HepG2 (cell line): Measurements from ENCODE around the gene PEAK3. TPM values are rescaled to one million over a fixed set of nuclear protein-coding genes. Genes with fewer than 3 reads are reported as not detected.

Source experiments
- ATAC-seq: fragments of 200-7000 bp; cut with Tn5 transposase; 3 replicates; pipeline ENCODE4 v1.9.1; 2020; ENCODE audit warnings: mild to moderate bottlenecking, moderate library complexity
- BruUV-seq: library from RNA; stranded (reverse); fragments of 400-500 nt; replicated peaks from 2 replicates; lab custom pipeline; 2021; lab: Mats Ljungman, UMichigan
- CTCF ChIA-PET: fragments of 300-600 bp; formaldehyde crosslinking; extraction: SDS; loops from one replicate; lab custom pipeline; 2021; ENCODE audit warnings: low total read pairs, inconsistent platforms, low intra/inter-chr PET ratio; lab: Yijun Ruan, JAX
- POLR2A ChIA-PET: fragments of 350-600 bp; sonication (Branson Sonifier 250); formaldehyde crosslinking; loops from one replicate; lab custom pipeline; 2020; ENCODE audit warnings: antibody characterized with exemption, inconsistent platforms; lab: Yijun Ruan, JAX
- DNase-seq: peaks from one replicate; pipeline ENCODE4 v3.0.0-alpha.2; 2015; ENCODE audit warnings: low spot score
- FAIRE-seq: peaks from 3 replicates; lab custom pipeline; 2011; peaks lifted over from hg19 to GRCh38; lab: Jason Lieb, UNC
- H2AFZ ChIP-seq: one replicate; pipeline ENCODE4 v1.6.1; 2011; ENCODE audit warnings: low read length, inconsistent platforms
- H3K27ac ChIP-seq: fragments of 300-600 bp; 3 replicates; pipeline ENCODE4 v1.8.0; 2011; ENCODE audit warnings: mixed run types, mild to moderate bottlenecking, mixed read lengths, low read length, inconsistent platforms; ENCODE audit not compliant: insufficient read depth; ENCODE audit errors: extremely low read length
- H3K27me3 ChIP-seq, 2 experiments: fragments of 200-600 bp in 1 of 2; 2 replicates in 1 of 2; 3 replicates in 1 of 2; pipeline versions ENCODE4 v1.6.0 to v1.8.0; 2011; ENCODE audit warnings: low read length in 2 of 2, mild to moderate bottlenecking in 2 of 2, moderate library complexity in 2 of 2, inconsistent platforms in 1 of 2; ENCODE audit not compliant: insufficient read depth in 2 of 2, control insufficient read depth in 1 of 2
- H3K36me3 ChIP-seq, 2 experiments: fragments of 200-600 bp in 1 of 2; replicated peaks in 1 of 2; 2 replicates in 1 of 2; 3 replicates in 1 of 2; pipeline versions ENCODE4 v1.5.1 to v1.8.0; 2011; ENCODE audit warnings: low read length in 2 of 2, inconsistent platforms in 1 of 2; ENCODE audit not compliant: insufficient read depth in 2 of 2, control insufficient read depth in 1 of 2
- H3K4me1 ChIP-seq: 2 replicates; pipeline ENCODE4 v1.5.1; 2012; ENCODE audit warnings: low read length, inconsistent platforms; ENCODE audit not compliant: insufficient read depth
- H3K4me2 ChIP-seq: 2 replicates; pipeline ENCODE4 v1.6.0; 2011; ENCODE audit warnings: low read depth, low read length, inconsistent platforms
- H3K4me3 ChIP-seq, 3 experiments: fragments of 200-600 bp in 1 of 3; sonication (generic), shearing (Covaris generic) in 1 of 3; replicated peaks in 1 of 3; 2 replicates each; pipeline ENCODE4 v1.5.1; 2011 to 2016; ENCODE audit warnings: low read length in 3 of 3, inconsistent platforms in 2 of 3, low read depth in 2 of 3, mild to moderate bottlenecking in 2 of 3, control low read depth in 1 of 3, mixed read lengths in 1 of 3; ENCODE audit not compliant: insufficient read depth in 1 of 3
- H3K79me2 ChIP-seq: one replicate; pipeline ENCODE4 v1.6.1; 2011; ENCODE audit warnings: low read length, inconsistent platforms; ENCODE audit not compliant: insufficient read depth
- H3K9ac ChIP-seq: 2 replicates; pipeline ENCODE4 v1.6.0; 2011; ENCODE audit warnings: mild to moderate bottlenecking, low read depth, low read length, inconsistent platforms; ENCODE audit not compliant: insufficient read depth
- H3K9me3 ChIP-seq: 2 replicates; pipeline ENCODE4 v1.5.1; 2012; ENCODE audit warnings: mild to moderate bottlenecking, low read length
- H4K20me1 ChIP-seq: 2 replicates; pipeline ENCODE4 v1.6.0; 2011; ENCODE audit warnings: inconsistent platforms, mild to moderate bottlenecking, low read length, moderate library complexity; ENCODE audit not compliant: insufficient read depth
- FOSL2 ChIP-seq: sonication (generic); formaldehyde crosslinking; IDR thresholded peaks from 2 replicates; pipeline ENCODE4 v1.4.0; 2020; ENCODE audit warnings: missing genetic modification reagents
- MXD4 ChIP-seq: IDR thresholded peaks from 2 replicates; pipeline ENCODE4 v1.6.1; 2016; ENCODE audit warnings: mild to moderate bottlenecking, missing biosample characterization, missing genetic modification reagents
- NFE2 ChIP-seq: sonication (generic); formaldehyde crosslinking; IDR thresholded peaks from 2 replicates; pipeline ENCODE4 v1.4.0; 2020; ENCODE audit warnings: missing genetic modification reagents
- NFE2L2 ChIP-seq: fragments of 150-350 bp; IDR thresholded peaks from 2 replicates; pipeline ENCODE4 v1.6.1; 2014; ENCODE audit warnings: low read length
- WGBS: methylation state at CpG from one replicate; pipeline ENCODE4 v1.1.6; 2017; ENCODE audit warnings: low lambda C conversion rate; 5-methylcytosine and 5-hydroxymethylcytosine counted together
- in situ Hi-C: cut with HindIII; loops from 2 replicates; pipeline ENCODE4 v1.10.0; 2017; ENCODE audit warnings: low pct_unique_long_range_greater_than_20kb; ENCODE audit not compliant: extremely low pct_ligation_motif_present
- intact Hi-C: fragments of 100-400 bp; cut with micrococcal nuclease; formaldehyde crosslinking; loops from one replicate; pipeline ENCODE4 v1.10.0; 2022; ENCODE audit not compliant: unreplicated experiment
- polyA plus RNA-seq, 8 experiments: library from polyadenylated mRNA; depleted of rRNA in 3 of 8; stranded (reverse) in 7 of 8; unstranded in 1 of 8; fragments of >200 nt; fragmentation: Illumina TruSeq in 4 of 8; extraction: Trizol in 4 of 8; gene quantifications; 2 replicates each; pipeline versions ENCODE4 v1.2.1 to v1.2.3, GENCODE V29; 2011 to 2016; ENCODE audit warnings: low read depth in 4 of 8, missing spikeins in 1 of 8, mixed read lengths in 1 of 8; ENCODE audit not compliant: insufficient read depth in 1 of 8
- total RNA-seq, 5 experiments: library from RNA; depleted of rRNA; stranded (reverse); fragments of >200 nt; fragmentation: Illumina TruSeq; extraction: Trizol; gene quantifications; 2 replicates each; pipeline ENCODE4 v1.2.3, GENCODE V29; 2016; ENCODE audit warnings: low read depth in 1 of 5
- TF ChIP-seq, protein P1 (sequence below): sonication (generic); formaldehyde crosslinking; IDR thresholded peaks from 2 replicates; pipeline ENCODE4 v1.4.0; 2020; ENCODE audit warnings: missing genetic modification reagents
- TF ChIP-seq, protein P2 (sequence below): sonication (generic); formaldehyde crosslinking; IDR thresholded peaks from 2 replicates; pipeline ENCODE4 v1.5.0; 2020; ENCODE audit warnings: mild to moderate bottlenecking, missing genetic modification reagents

The PEAK3 gene
- total and polyA plus RNA-seq, 2 of the 13 experiments (the other 11 are each of a cell fraction or from before 2014, with no cell fraction given), result not detected

DNA sequence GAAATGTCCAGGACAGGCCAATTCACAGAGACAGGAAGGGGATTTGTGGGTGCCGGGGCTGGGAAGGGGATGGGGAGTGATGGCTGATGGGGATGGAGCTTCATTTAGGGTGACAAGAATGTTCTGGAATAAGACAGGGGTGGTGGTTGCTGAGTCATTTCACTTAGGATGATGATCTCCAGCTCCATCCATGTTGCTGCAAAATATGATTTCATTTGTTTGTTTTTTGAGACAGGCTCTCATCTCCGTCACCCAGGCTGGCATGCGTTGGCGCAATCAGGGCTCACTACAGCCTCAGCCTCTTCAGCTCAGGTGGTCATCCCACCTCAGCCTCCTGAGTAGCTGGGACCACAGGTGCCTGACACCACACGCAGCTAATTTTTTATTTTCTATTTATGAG is 22.6 kb downstream of the PEAK3 start:
- BruUV-seq, result no TSS peak
- Histone ChIP-seq H3K9ac (no peak overlapping the region), H4K20me1 (no peaks in the 10 kb centered on the region), H3K4me2 (no peak overlapping the region), H3K79me2 (no peaks in the 10 kb centered on the region), H3K36me3 (no peaks in the 10 kb centered on the region), H2AFZ (no peak overlapping the region), H3K4me3 (no peak overlapping the region), H3K27ac (no peak overlapping the region), H3K4me1 (peaks cover 47% of the 10 kb centered on the region), H3K27me3 (peaks cover 3 to 5% of the 10 kb centered on the region in 2 experiments; a peak in 3 of 5 replicates), H3K9me3 (no peaks in the 10 kb centered on the region)
- FAIRE-seq, result no peak
- intact Hi-C loops, result no loop called here
- ChIA-PET POLR2A (interaction anchor here (0.7 to 5.2 kb wide), 5 partner anchors 8 to 270 kb away, joined by 3 to 35 read pairs (median 7); no protein-coding TSS in a partner anchor), CTCF (no interaction called here)
- peak; percentile 47 for TF ChIP-seq NFE2L2
- peak; percentile 7; the same call in 1 of the 2 replicates for TF ChIP-seq NFE2 (CRISPR knock-in tag)
- TF ChIP-seq MXD4 (CRISPR knock-in tag), result no peak
- TF ChIP-seq, protein P1, sequence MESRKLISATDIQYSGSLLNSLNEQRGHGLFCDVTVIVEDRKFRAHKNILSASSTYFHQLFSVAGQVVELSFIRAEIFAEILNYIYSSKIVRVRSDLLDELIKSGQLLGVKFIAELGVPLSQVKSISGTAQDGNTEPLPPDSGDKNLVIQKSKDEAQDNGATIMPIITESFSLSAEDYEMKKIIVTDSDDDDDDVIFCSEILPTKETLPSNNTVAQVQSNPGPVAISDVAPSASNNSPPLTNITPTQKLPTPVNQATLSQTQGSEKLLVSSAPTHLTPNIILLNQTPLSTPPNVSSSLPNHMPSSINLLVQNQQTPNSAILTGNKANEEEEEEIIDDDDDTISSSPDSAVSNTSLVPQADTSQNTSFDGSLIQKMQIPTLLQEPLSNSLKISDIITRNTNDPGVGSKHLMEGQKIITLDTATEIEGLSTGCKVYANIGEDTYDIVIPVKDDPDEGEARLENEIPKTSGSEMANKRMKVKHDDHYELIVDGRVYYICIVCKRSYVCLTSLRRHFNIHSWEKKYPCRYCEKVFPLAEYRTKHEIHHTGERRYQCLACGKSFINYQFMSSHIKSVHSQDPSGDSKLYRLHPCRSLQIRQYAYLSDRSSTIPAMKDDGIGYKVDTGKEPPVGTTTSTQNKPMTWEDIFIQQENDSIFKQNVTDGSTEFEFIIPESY, result peak; percentile 17; the same call in 1 of the 2 replicates
- TF ChIP-seq FOSL2 (CRISPR knock-in tag), result peak; percentile 33; the same call in 1 of the 2 replicates
- TF ChIP-seq, protein P2, sequence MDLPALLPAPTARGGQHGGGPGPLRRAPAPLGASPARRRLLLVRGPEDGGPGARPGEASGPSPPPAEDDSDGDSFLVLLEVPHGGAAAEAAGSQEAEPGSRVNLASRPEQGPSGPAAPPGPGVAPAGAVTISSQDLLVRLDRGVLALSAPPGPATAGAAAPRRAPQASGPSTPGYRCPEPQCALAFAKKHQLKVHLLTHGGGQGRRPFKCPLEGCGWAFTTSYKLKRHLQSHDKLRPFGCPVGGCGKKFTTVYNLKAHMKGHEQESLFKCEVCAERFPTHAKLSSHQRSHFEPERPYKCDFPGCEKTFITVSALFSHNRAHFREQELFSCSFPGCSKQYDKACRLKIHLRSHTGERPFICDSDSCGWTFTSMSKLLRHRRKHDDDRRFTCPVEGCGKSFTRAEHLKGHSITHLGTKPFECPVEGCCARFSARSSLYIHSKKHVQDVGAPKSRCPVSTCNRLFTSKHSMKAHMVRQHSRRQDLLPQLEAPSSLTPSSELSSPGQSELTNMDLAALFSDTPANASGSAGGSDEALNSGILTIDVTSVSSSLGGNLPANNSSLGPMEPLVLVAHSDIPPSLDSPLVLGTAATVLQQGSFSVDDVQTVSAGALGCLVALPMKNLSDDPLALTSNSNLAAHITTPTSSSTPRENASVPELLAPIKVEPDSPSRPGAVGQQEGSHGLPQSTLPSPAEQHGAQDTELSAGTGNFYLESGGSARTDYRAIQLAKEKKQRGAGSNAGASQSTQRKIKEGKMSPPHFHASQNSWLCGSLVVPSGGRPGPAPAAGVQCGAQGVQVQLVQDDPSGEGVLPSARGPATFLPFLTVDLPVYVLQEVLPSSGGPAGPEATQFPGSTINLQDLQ (CRISPR knock-in tag), result no peak
- in situ Hi-C loops, result no loop called here
- no peak for ATAC-seq
- DNase-seq, result no peak
- 40% methylated on average over 5 of the region's 5 CpGs for WGBS
